K562 (cell line): Measurements from ENCODE around the gene BCAM. TPM values are rescaled to one million over a fixed set of nuclear protein-coding genes. Genes with fewer than 3 reads are reported as not detected.

Experiments used
- GATAD2B ChIP-seq: fragments of 450-650 bp; IDR thresholded peaks from 2 replicates; pipeline ENCODE4 v1.6.1; 2017; ENCODE audit warnings: mild to moderate bottlenecking, borderline replicate concordance
- HINFP ChIP-seq: fragments of 450-650 bp; conservative IDR thresholded peaks from 2 replicates; pipeline ENCODE4 v1.6.1; 2016; ENCODE audit warnings: missing genetic modification characterization, low read depth, mild to moderate bottlenecking, control low read depth, missing compliant biosample characterization
- NCOA6 ChIP-seq: fragments of 450-650 bp; IDR thresholded peaks from 2 replicates; pipeline ENCODE4 v1.6.1; 2017; ENCODE audit warnings: mild to moderate bottlenecking
- PURB ChIP-seq: sonication (generic); formaldehyde crosslinking; IDR thresholded peaks from 2 replicates; pipeline ENCODE4 v1.9.0; 2021; ENCODE audit warnings: low read depth, mild to moderate bottlenecking, missing genetic modification reagents
- ZBTB49 ChIP-seq: sonication (generic); formaldehyde crosslinking; IDR thresholded peaks from 2 replicates; pipeline ENCODE4 v1.8.0; 2022; ENCODE audit warnings: missing genetic modification reagents, mild to moderate bottlenecking, borderline replicate concordance
- ZFP36 ChIP-seq: fragments of 150-350 bp; IDR thresholded peaks from 2 replicates; pipeline ENCODE4 v1.6.1; 2018; ENCODE audit warnings: low read length, low read depth; ENCODE audit not compliant: partially characterized antibody
- ZKSCAN8 ChIP-seq: fragments of 200-800 bp; sonication (Bioruptor generic); IDR thresholded peaks from 2 replicates; pipeline ENCODE4 v1.6.1; 2016; ENCODE audit warnings: missing genetic modification characterization, missing compliant biosample characterization
- ZNF699 ChIP-seq: fragments of 250-450 bp; sonication (Bioruptor Pico); IDR thresholded peaks from 2 replicates; pipeline ENCODE4 v1.8.0; 2021; ENCODE audit warnings: mild to moderate bottlenecking, moderate library complexity; ENCODE audit not compliant: insufficient replicate concordance
- polyA plus RNA-seq, 8 experiments: library from polyadenylated mRNA; depleted of rRNA in 4 of 8; stranded (reverse) in 5 of 8; unstranded in 3 of 8; fragments of >200 nt; fragmentation: Nextera tagmentation in 2 of 8; fragmentation: Illumina TruSeq in 1 of 8; extraction: Ambion mirVana in 2 of 8; extraction: Trizol in 1 of 8; gene quantifications; 2 replicates each; pipeline versions ENCODE4 v1.2.1 to v1.2.3, GENCODE V29; 2011 to 2014; ENCODE audit warnings: inconsistent platforms in 1 of 8, missing spikeins in 1 of 8
- total RNA-seq, 7 experiments: library from RNA; depleted of rRNA in 6 of 7; stranded (reverse); fragments of >200 nt in 6 of 7; fragmentation: Illumina TruSeq in 2 of 7; extraction: Trizol in 2 of 7; gene quantifications; 2 replicates each; pipeline versions ENCODE4 v1.2.1 to v1.2.3, GENCODE V29; 2011 to 2021; ENCODE audit warnings: low replicate concordance in 1 of 7

BCAM gene
- total and polyA plus RNA-seq, 9 of the 15 experiments (the other 6 are each of a cell fraction or from before 2014, with no cell fraction given) = 0.07 to 1.3 (median 0.33) TPM; not detected in 2

GRCh38 chr19:44819246-44819832, 10.4 kb downstream of the BCAM start (continued):
- TF ChIP-seq ZBTB49 (CRISPR knock-in tag) = no peak
- TF ChIP-seq PURB = no peak
- TF ChIP-seq ZFP36 = no peak
- no peak for TF ChIP-seq ZNF699 (CRISPR knock-in tag)
- no peak for TF ChIP-seq GATAD2B
- no peak for TF ChIP-seq HINFP (tag)
- TF ChIP-seq ZKSCAN8 (CRISPR knock-in tag) = no peak
- no peak for TF ChIP-seq NCOA6
